ENCODE results near the gene METTL17. TPM values are rescaled to one million over a fixed set of nuclear protein-coding genes. Genes with fewer than 3 reads are reported as not detected.
"Not testable (repeated sequence)": the region's sequence is repeated elsewhere in the genome, so short reads cannot be mapped to it uniquely, and the experiment has no call there.

METTL17 gene
- total RNA-seq, 1 experiment from 2014 or later = 80.5 TPM

GRCh38 chr14:20956376-20956976, 33.3 kb upstream of the METTL17 start:
- no peak for TF ChIP-seq CTCF (IDR thresholded peaks at IDR 0.05; ENCODE audit: insufficient read depth in 1 of 2, low read depth in 1 of 2, low read length in 1 of 2, severe bottlenecking in 1 of 2, unreplicated experiment in 1 of 2)
- Histone ChIP-seq H3K9me3 (no peaks in the 10 kb centered on the region), H3K36me3 (ENCODE audit: control insufficient read depth, insufficient read depth, low read length) (no peaks in the 10 kb centered on the region; the same call in 1 of the 2 replicates), H3K4me1 (no peaks in the 10 kb centered on the region; the same call in 1 of the 2 replicates), H3K4me3 (ENCODE audit: low read depth, low read length) (no peak overlapping the region), H3K27me3 (replicated peaks; ENCODE audit: control insufficient read depth, insufficient read depth, low read length) (no peaks in the 10 kb centered on the region)
- intact Hi-C loops (cut with micrococcal nuclease; ENCODE audit: unreplicated experiment) = no loop called here
- Mint-ChIP-seq H3K36me3 (ENCODE audit: insufficient read depth, unreplicated experiment) (no peaks in the 10 kb centered on the region), H3K9me3 (ENCODE audit: unreplicated experiment) (no peaks in the 10 kb centered on the region), H3K4me3 (ENCODE audit: unreplicated experiment) (no peak overlapping the region), H3K27me3 (ENCODE audit: insufficient read depth, unreplicated experiment) (peaks cover 13% of the 10 kb centered on the region), H3K4me1 (ENCODE audit: low read depth, unreplicated experiment) (no peaks in the 10 kb centered on the region), H3K27ac (ENCODE audit: unreplicated experiment) (no peak overlapping the region)
- no peak for DNase-seq
- BruUV-seq (replicated peaks) = no TSS peak
- ChIA-PET CTCF (interaction anchor here (0.6 kb wide), 1 partner anchor 16 kb away, joined by 3 read pairs; no protein-coding TSS in a partner anchor), POLR2A (no interaction called here)

GRCh38 chr14:20958946-20959345, 30.8 kb upstream of the METTL17 start:
- H3K9me3 ChIP-seq; POLR2A ChIA-PET; H3K36me3 Mint-ChIP-seq (ENCODE audit: insufficient read depth, unreplicated experiment); H3K9me3 Mint-ChIP-seq (ENCODE audit: unreplicated experiment); BruUV-seq (replicated peaks); H3K27ac Mint-ChIP-seq (ENCODE audit: unreplicated experiment); intact Hi-C loops (cut with micrococcal nuclease; ENCODE audit: unreplicated experiment); H3K4me3 ChIP-seq (ENCODE audit: low read depth, low read length); H3K4me1 ChIP-seq; H3K4me3 Mint-ChIP-seq (ENCODE audit: unreplicated experiment); H3K4me1 Mint-ChIP-seq (ENCODE audit: low read depth, unreplicated experiment); DNase-seq; H3K27me3 ChIP-seq (replicated peaks; ENCODE audit: control insufficient read depth, insufficient read depth, low read length); H3K36me3 ChIP-seq (ENCODE audit: control insufficient read depth, insufficient read depth, low read length): not testable (repeated sequence)
- CTCF ChIA-PET = interaction anchor here (1.1 kb wide), 1 partner anchor 13 kb away, joined by 3 read pairs; no protein-coding TSS in a partner anchor
- H3K27me3 Mint-ChIP-seq (ENCODE audit: insufficient read depth, unreplicated experiment) = peaks cover 13% of the 10 kb centered on the region

- no TSS peak for BruUV-seq (replicated peaks)
- intact Hi-C loops (cut with micrococcal nuclease; ENCODE audit: unreplicated experiment) = no loop called here
- CTCF ChIA-PET = no interaction called here
These were observed 20.4 kb upstream of the METTL17 start for GRCh38 chr14:20969336-20969735.

More at GRCh38 chr14:20969336-20969735, 20.4 kb upstream of the METTL17 start:
- Mint-ChIP-seq H3K36me3 (ENCODE audit: insufficient read depth, unreplicated experiment) (no peaks in the 10 kb centered on the region), H3K9me3 (ENCODE audit: unreplicated experiment) (no peaks in the 10 kb centered on the region), H3K4me3 (ENCODE audit: unreplicated experiment) (no peak overlapping the region), H3K4me1 (ENCODE audit: low read depth, unreplicated experiment) (peaks cover 23% of the 10 kb centered on the region), H3K27me3 (ENCODE audit: insufficient read depth, unreplicated experiment) (peaks cover 11% of the 10 kb centered on the region), H3K27ac (ENCODE audit: unreplicated experiment) (no peak overlapping the region)
- no peak overlapping the region for H3K4me3 ChIP-seq (ENCODE audit: low read depth, low read length)
- TF ChIP-seq CTCF (IDR thresholded peaks at IDR 0.05; ENCODE audit: insufficient read depth in 1 of 2, low read depth in 1 of 2, low read length in 1 of 2, severe bottlenecking in 1 of 2, unreplicated experiment in 1 of 2) = no peak
- H3K27me3 ChIP-seq (replicated peaks; ENCODE audit: control insufficient read depth, insufficient read depth, low read length) = no peaks in the 10 kb centered on the region
- POLR2A ChIA-PET = no interaction called here
- no peak for DNase-seq
- H3K4me1 ChIP-seq = peaks cover 21% of the 10 kb centered on the region
- H3K9me3 ChIP-seq = no peaks in the 10 kb centered on the region
- no peaks in the 10 kb centered on the region for H3K36me3 ChIP-seq (ENCODE audit: control insufficient read depth, insufficient read depth, low read length)

Data from Caco-2 (cell line).